Stimulated activated CD8-positive, alpha-beta memory T cell treated with anti-CD3 and anti-CD28 coated beads, Interleukin-4, amount 100 ng/mL, for 4 hours (primary cell): Measurements from ENCODE around the gene MICAL2.

Experiments used
- DNase-seq, 2 donors: peaks; one replicate each; pipeline ENCODE4 v3.0.0-alpha.2; 2020; ENCODE audit warnings: low read depth in 2 of 2, low spot score in 1 of 2

Gene MICAL2

DNA sequence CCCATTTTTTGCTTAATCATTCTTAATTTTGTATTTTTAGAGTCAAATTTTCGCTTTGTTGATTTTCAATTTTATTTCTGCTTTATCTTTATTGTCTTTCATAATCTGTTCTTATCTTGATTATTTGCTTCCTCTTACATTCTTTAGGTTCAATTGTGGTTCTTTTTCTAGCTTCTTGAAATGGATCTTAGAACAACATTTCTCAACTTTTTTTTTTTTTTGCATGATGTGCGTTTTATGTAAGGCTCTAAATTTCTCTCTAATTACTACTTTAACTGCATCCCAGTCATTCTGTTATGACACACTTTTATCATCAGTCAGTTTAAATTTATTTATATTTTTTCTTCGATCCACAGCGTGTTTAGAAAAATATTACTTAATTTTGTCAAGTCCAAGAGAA is 201.7 kb downstream of the MICAL2 start:
- DNase-seq, result no peak
